A549 (cell line): ENCODE data around the gene MAP10.

Experiments
- CEBPB ChIP-seq, 2 experiments: fragments of >200 bp in 1 of 2; sonication (Bioruptor Twin) in 1 of 2; formaldehyde crosslinking in 1 of 2; IDR thresholded peaks; 2 replicates each; pipeline ENCODE4 v1.6.1; 2012 to 2016
- ESRRA ChIP-seq: fragments of 150-350 bp; IDR thresholded peaks from 2 replicates; pipeline ENCODE4 v1.6.1; 2014; ENCODE audit warnings: mild to moderate bottlenecking, low read length, borderline replicate concordance
- GATA3 ChIP-seq: IDR thresholded peaks from 2 replicates; pipeline ENCODE4 v1.6.1; 2012; ENCODE audit warnings: borderline replicate concordance
- PHF8 ChIP-seq: fragments of 200-600 bp; sonication (generic); IDR thresholded peaks from 2 replicates; pipeline ENCODE4 v1.6.1; 2016; ENCODE audit warnings: low read depth, mild to moderate bottlenecking, antibody characterized with exemption, moderate library complexity, borderline replicate concordance
- POLR2A ChIP-seq: IDR thresholded peaks from 2 replicates; pipeline ENCODE4 v1.6.1; 2012; ENCODE audit warnings: mild to moderate bottlenecking, low read length
- REST ChIP-seq: fragments of 200-600 bp; sonication (generic); IDR thresholded peaks from 2 replicates; pipeline ENCODE4 v1.6.1; 2016; ENCODE audit warnings: antibody characterized with exemption, mild to moderate bottlenecking, moderate library complexity
- TF ChIP-seq, protein P1 (sequence below): fragments of >200 bp; sonication (Bioruptor Twin); formaldehyde crosslinking; IDR thresholded peaks from 3 replicates; pipeline ENCODE4 v1.5.1; 2016
- TF ChIP-seq, protein P2 (sequence below): IDR thresholded peaks from 2 replicates; pipeline ENCODE4 v1.6.1; 2012

DNA sequence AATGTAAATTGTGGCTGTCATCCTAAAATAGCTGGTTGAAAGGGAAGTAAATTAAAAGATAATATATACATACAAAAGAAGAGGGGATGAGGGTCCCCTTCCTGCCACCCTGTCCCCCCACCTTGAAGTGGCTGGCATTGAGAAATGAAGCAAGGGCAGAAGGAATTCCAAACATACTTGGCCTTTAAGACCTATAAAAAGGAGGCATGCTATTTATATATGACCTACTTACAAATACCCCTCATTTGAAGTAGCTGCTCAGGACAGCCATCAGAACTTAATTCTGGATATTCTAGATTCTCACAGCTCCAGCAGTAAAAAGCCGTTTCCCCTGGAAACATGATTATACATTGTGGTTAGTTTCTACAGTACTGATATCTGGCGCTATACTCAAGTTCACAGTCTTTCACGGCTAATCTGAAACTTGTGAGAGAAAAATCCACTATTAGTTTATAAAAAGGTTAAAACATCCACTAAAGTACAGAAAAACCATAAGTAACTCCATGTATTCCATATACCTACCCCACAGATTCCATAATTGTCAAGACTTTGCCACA is 9.6 kb upstream of the MAP10 start:
- TF ChIP-seq, protein P1, sequence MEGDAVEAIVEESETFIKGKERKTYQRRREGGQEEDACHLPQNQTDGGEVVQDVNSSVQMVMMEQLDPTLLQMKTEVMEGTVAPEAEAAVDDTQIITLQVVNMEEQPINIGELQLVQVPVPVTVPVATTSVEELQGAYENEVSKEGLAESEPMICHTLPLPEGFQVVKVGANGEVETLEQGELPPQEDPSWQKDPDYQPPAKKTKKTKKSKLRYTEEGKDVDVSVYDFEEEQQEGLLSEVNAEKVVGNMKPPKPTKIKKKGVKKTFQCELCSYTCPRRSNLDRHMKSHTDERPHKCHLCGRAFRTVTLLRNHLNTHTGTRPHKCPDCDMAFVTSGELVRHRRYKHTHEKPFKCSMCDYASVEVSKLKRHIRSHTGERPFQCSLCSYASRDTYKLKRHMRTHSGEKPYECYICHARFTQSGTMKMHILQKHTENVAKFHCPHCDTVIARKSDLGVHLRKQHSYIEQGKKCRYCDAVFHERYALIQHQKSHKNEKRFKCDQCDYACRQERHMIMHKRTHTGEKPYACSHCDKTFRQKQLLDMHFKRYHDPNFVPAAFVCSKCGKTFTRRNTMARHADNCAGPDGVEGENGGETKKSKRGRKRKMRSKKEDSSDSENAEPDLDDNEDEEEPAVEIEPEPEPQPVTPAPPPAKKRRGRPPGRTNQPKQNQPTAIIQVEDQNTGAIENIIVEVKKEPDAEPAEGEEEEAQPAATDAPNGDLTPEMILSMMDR = no peak
- no peak for TF ChIP-seq CEBPB (IDR thresholded peaks at IDR 0.05)
- TF ChIP-seq PHF8 = no peak
- TF ChIP-seq, protein P2, sequence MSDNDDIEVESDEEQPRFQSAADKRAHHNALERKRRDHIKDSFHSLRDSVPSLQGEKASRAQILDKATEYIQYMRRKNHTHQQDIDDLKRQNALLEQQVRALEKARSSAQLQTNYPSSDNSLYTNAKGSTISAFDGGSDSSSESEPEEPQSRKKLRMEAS = no peak
- no peak for TF ChIP-seq GATA3
- no peak for TF ChIP-seq POLR2A
- no peak for TF ChIP-seq ESRRA
- TF ChIP-seq REST = no peak
